Tibial nerve (tissue), 4 donors: ENCODE results near the gene ACKR4. TPM values are rescaled to one million over a fixed set of nuclear protein-coding genes. Genes with fewer than 3 reads are reported as not detected.
A peak's percentile ranks its signal among the peaks of the same experiment; 100 is the strongest.

ENCODE experiments used
- DNase-seq, 2 donors: peaks; one replicate each; pipeline ENCODE4 v3.0.0-alpha.2; 2019; ENCODE audit warnings: low spot score in 2 of 2
- H3K27ac ChIP-seq, 4 donors: fragments of 200-600 bp; sonication (generic) in 3 of 4; one replicate each; pipeline ENCODE4 v1.5.1; 2017 to 2019; ENCODE audit warnings: mild to moderate bottlenecking in 1 of 4
- H3K27me3 ChIP-seq, 2 donors: fragments of 200-600 bp; sonication (generic) in 1 of 2; one replicate each; pipeline versions ENCODE4 v1.5.1 to v1.6.0; 2017 to 2019
- H3K36me3 ChIP-seq, 3 donors: fragments of 200-600 bp; sonication (generic); one replicate each; pipeline ENCODE4 v1.5.1; 2018 to 2019
- H3K4me1 ChIP-seq, 4 donors: fragments of 200-600 bp; sonication (generic) in 3 of 4; one replicate each; pipeline ENCODE4 v1.5.1; 2017 to 2019
- H3K4me3 ChIP-seq, 4 donors: fragments of 200-600 bp; sonication (generic) in 3 of 4; one replicate each; pipeline ENCODE4 v1.5.1; 2017 to 2019; ENCODE audit warnings: mild to moderate bottlenecking in 1 of 4, moderate library complexity in 1 of 4
- H3K9me3 ChIP-seq, 4 donors: fragments of 200-600 bp; sonication (generic) in 3 of 4; one replicate each; pipeline ENCODE4 v1.5.1; 2017 to 2019
- CTCF ChIP-seq, 5 experiments: fragments of 200-600 bp in 3 of 5; fragments of 450-650 bp in 2 of 5; sonication (generic) in 3 of 5; IDR thresholded peaks; one replicate each; pipeline ENCODE4 v1.5.1; 2016 to 2019; ENCODE audit warnings: antibody characterized with exemption in 5 of 5, mild to moderate bottlenecking in 3 of 5, moderate library complexity in 2 of 5
- EP300 ChIP-seq, 2 donors: sonication (generic); formaldehyde crosslinking; IDR thresholded peaks; one replicate each; pipeline ENCODE4 v1.6.1; 2017; ENCODE audit warnings: antibody characterized with exemption in 2 of 2, mild to moderate bottlenecking in 1 of 2
- POLR2A ChIP-seq, 2 donors: fragments of 450-650 bp; IDR thresholded peaks; one replicate each; pipeline ENCODE4 v1.6.1; 2017; ENCODE audit warnings: antibody characterized with exemption in 2 of 2, mild to moderate bottlenecking in 2 of 2, moderate library complexity in 2 of 2
- WGBS, 2 donors: methylation state at CpG; one replicate each; pipeline ENCODE4 v1.1.5; 2018; 5-methylcytosine and 5-hydroxymethylcytosine counted together
- total RNA-seq, 4 donors: library from RNA; depleted of rRNA; stranded (reverse); fragments of >200 nt; gene quantifications; one replicate each; pipeline ENCODE4 v1.1.0, GENCODE V29; 2016

ACKR4 gene
- total RNA-seq, 4 donors from 2014 or later: 0.22 to 1.0 (median 0.59) TPM; not detected in 1

GRCh38 chr3:132569580-132569979, 27.5 kb upstream of the ACKR4 start:
- Histone ChIP-seq H3K4me1 (peaks cover 0 to 11% (median 0%) of the 10 kb centered on the region in 4 donors), H3K27ac (peak overlapping the region in 1 of 4 donors; percentile 12), H3K36me3 (peaks cover 0 to 34% (median 0%) of the 10 kb centered on the region in 3 donors), H3K9me3 (peaks cover 0 to 5% (median 0%) of the 10 kb centered on the region in 4 donors), H3K27me3 (no peaks in the 10 kb centered on the region), H3K4me3 (no peak overlapping the region)
- 56 to 72% methylated on average over 1 of the region's 1 CpG for WGBS, 2 donors
- TF ChIP-seq POLR2A (IDR thresholded peaks at IDR 0.05): no peak
- TF ChIP-seq CTCF (IDR thresholded peaks at IDR 0.05): no peak
- TF ChIP-seq EP300 (IDR thresholded peaks at IDR 0.05): no peak
- DNase-seq: no peak

GRCh38 chr3:132570016-132570415, 27.1 kb upstream of the ACKR4 start:
- TF ChIP-seq CTCF (IDR thresholded peaks at IDR 0.05): no peak
- no peak for DNase-seq
- H3K27ac ChIP-seq: peak overlapping the region in 1 of 4 donors; percentile 12
- no peak overlapping the region for H3K4me3 ChIP-seq
- H3K36me3 ChIP-seq: peaks cover 0 to 34% (median 0%) of the 10 kb centered on the region in 3 donors
- WGBS, 2 donors: 65 to 70% methylated on average over 2 of the region's 2 CpGs
- peaks cover 0 to 12% (median 0%) of the 10 kb centered on the region in 4 donors for H3K4me1 ChIP-seq
- H3K27me3 ChIP-seq: no peaks in the 10 kb centered on the region
- H3K9me3 ChIP-seq: peaks cover 0 to 5% (median 0%) of the 10 kb centered on the region in 4 donors

GRCh38 chr3:132573797-132574211, 23.3 kb upstream of the ACKR4 start:
- no peaks in the 10 kb centered on the region for H3K27me3 ChIP-seq
- peaks cover 0 to 5% (median 0%) of the 10 kb centered on the region in 4 donors for H3K9me3 ChIP-seq
- peaks cover 0 to 18% (median 0%) of the 10 kb centered on the region in 4 donors for H3K4me1 ChIP-seq
- WGBS, 2 donors: 36 to 41% methylated on average over 5 of the region's 5 CpGs
- H3K27ac ChIP-seq: peak overlapping the region in 2 of 4 donors; percentile 27 to 65
- no peak overlapping the region for H3K4me3 ChIP-seq
- TF ChIP-seq EP300 (IDR thresholded peaks at IDR 0.05): peak in 1 of 2 donors; percentile 47
- TF ChIP-seq POLR2A (IDR thresholded peaks at IDR 0.05): no peak
- no peak for DNase-seq
- peaks cover 0 to 64% (median 0%) of the 10 kb centered on the region in 3 donors for H3K36me3 ChIP-seq

GRCh38 chr3:132587401-132587800, 9.7 kb upstream of the ACKR4 start:
- WGBS, 2 donors: 88 to 90% methylated on average over 1 of the region's 1 CpG
- no peak overlapping the region for H3K4me3 ChIP-seq

GRCh38 chr3:132592216-132592615, 4.9 kb upstream of the ACKR4 start:
- H3K4me1 ChIP-seq: peaks cover 0 to 5% (median 0%) of the 10 kb centered on the region in 4 donors
- no peaks in the 10 kb centered on the region for H3K9me3 ChIP-seq
- H3K36me3 ChIP-seq: peaks cover 0 to 52% (median 0%) of the 10 kb centered on the region in 3 donors
- H3K27ac ChIP-seq: no peak overlapping the region
- DNase-seq: no peak
- H3K4me3 ChIP-seq: no peak overlapping the region
- TF ChIP-seq EP300 (IDR thresholded peaks at IDR 0.05) (no peak), POLR2A (IDR thresholded peaks at IDR 0.05) (no peak), CTCF (IDR thresholded peaks at IDR 0.05) (no peak)
- H3K27me3 ChIP-seq: no peaks in the 10 kb centered on the region

More at GRCh38 chr3:132587401-132587800, 9.7 kb upstream of the ACKR4 start:
- Histone ChIP-seq H3K27me3 (no peaks in the 10 kb centered on the region), H3K4me1 (no peaks in the 10 kb centered on the region), H3K27ac (no peak overlapping the region), H3K9me3 (no peaks in the 10 kb centered on the region), H3K36me3 (peaks cover 0 to 35% (median 0%) of the 10 kb centered on the region in 3 donors)
- TF ChIP-seq EP300 (IDR thresholded peaks at IDR 0.05): no peak
- no peak for TF ChIP-seq CTCF (IDR thresholded peaks at IDR 0.05)
- TF ChIP-seq POLR2A (IDR thresholded peaks at IDR 0.05): no peak
- DNase-seq: no peak
